Tibial artery (tissue), 4 donors: ENCODE data around the gene ZNF234.
A peak's percentile ranks its signal among the peaks of the same experiment; 100 is the strongest.
"Not testable (repeated sequence)": the region's sequence is repeated elsewhere in the genome, so short reads cannot be mapped to it uniquely, and the experiment has no call there.

Experiments used
- DNase-seq, 2 donors: peaks; one replicate each; pipeline ENCODE4 v3.0.0-alpha.2; 2019
- H3K27ac ChIP-seq, 2 donors: fragments of 200-600 bp; sonication (generic) in 1 of 2; 1 replicate in 1 of 2; 2 replicates in 1 of 2; pipeline ENCODE4 v1.5.1; 2018 to 2019; ENCODE audit warnings: mild to moderate bottlenecking in 1 of 2
- H3K27me3 ChIP-seq, 2 donors: fragments of 200-600 bp; sonication (generic) in 1 of 2; one replicate each; pipeline versions ENCODE4 v1.5.1 to v1.6.0; 2016 to 2019
- H3K36me3 ChIP-seq, 3 donors: fragments of 200-600 bp; sonication (generic) in 2 of 3; one replicate each; pipeline ENCODE4 v1.5.1; 2016 to 2019; ENCODE audit warnings: mild to moderate bottlenecking in 2 of 3
- H3K4me1 ChIP-seq, 4 donors: fragments of 200-600 bp; sonication (generic) in 2 of 4; 1 replicate in 3 of 4; 2 replicates in 1 of 4; pipeline ENCODE4 v1.5.1; 2016 to 2019
- H3K4me3 ChIP-seq, 2 donors: fragments of 200-600 bp; sonication (generic) in 1 of 2; 1 replicate in 1 of 2; 2 replicates in 1 of 2; pipeline ENCODE4 v1.5.1; 2018 to 2019; ENCODE audit warnings: mild to moderate bottlenecking in 2 of 2
- H3K9me3 ChIP-seq, 3 donors: fragments of 200-600 bp; sonication (generic) in 1 of 3; one replicate each; pipeline ENCODE4 v1.5.1; 2016 to 2019
- intact Hi-C: fragments of 100-400 bp; cut with DNase I; formaldehyde crosslinking; loops from one replicate; pipeline ENCODE4 v1.15.0; 2023; ENCODE audit warnings: low total_unique reads
- TF ChIP-seq, protein P1 (sequence below), 2 experiments: fragments of 200-600 bp in 1 of 2; fragments of 450-650 bp in 1 of 2; IDR thresholded peaks; one replicate each; pipeline ENCODE4 v1.5.1; 2017 to 2019; ENCODE audit warnings: antibody characterized with exemption in 2 of 2, mild to moderate bottlenecking in 1 of 2, moderate library complexity in 1 of 2

The ZNF234 gene

DNA sequence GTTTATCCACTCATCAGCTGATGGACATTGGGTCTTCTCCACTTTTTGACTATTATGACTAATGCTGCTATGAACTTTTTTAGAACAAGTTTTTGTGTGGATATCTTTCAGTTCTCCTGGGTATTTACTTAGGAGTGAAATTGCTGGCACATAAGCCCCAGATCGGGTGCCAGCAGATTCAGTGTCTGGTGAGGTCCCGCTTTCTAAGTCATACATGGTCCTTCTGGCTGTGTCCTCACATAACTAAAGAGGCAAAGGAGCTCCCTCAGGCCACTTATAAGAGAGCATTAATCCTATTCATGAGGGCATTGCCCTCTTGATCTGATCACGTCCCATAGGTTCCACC is 22.9 kb downstream of the ZNF234 start:
- peaks cover 31 to 34% (median 33%) of the 10 kb centered on the region in 3 donors for H3K36me3 ChIP-seq
- H3K27me3 ChIP-seq, result no peaks in the 10 kb centered on the region
- TF ChIP-seq, protein P1, sequence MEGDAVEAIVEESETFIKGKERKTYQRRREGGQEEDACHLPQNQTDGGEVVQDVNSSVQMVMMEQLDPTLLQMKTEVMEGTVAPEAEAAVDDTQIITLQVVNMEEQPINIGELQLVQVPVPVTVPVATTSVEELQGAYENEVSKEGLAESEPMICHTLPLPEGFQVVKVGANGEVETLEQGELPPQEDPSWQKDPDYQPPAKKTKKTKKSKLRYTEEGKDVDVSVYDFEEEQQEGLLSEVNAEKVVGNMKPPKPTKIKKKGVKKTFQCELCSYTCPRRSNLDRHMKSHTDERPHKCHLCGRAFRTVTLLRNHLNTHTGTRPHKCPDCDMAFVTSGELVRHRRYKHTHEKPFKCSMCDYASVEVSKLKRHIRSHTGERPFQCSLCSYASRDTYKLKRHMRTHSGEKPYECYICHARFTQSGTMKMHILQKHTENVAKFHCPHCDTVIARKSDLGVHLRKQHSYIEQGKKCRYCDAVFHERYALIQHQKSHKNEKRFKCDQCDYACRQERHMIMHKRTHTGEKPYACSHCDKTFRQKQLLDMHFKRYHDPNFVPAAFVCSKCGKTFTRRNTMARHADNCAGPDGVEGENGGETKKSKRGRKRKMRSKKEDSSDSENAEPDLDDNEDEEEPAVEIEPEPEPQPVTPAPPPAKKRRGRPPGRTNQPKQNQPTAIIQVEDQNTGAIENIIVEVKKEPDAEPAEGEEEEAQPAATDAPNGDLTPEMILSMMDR (IDR thresholded peaks at IDR 0.05), result no peak
- H3K27ac ChIP-seq, result peak overlapping the region; percentile 86
- intact Hi-C loops, result loop anchor here (10.0 kb wide), 1 partner anchor 49 kb away; the partner anchor contains the start of gene ZNF225
- no peak for DNase-seq
- peaks cover 0 to 10% (median 8%) of the 10 kb centered on the region in 4 donors for H3K4me1 ChIP-seq
- peak overlapping the region; percentile 66 to 75 for H3K4me3 ChIP-seq
- H3K9me3 ChIP-seq, result peaks cover 0 to 66% (median 31%) of the 10 kb centered on the region in 3 donors

DNA sequence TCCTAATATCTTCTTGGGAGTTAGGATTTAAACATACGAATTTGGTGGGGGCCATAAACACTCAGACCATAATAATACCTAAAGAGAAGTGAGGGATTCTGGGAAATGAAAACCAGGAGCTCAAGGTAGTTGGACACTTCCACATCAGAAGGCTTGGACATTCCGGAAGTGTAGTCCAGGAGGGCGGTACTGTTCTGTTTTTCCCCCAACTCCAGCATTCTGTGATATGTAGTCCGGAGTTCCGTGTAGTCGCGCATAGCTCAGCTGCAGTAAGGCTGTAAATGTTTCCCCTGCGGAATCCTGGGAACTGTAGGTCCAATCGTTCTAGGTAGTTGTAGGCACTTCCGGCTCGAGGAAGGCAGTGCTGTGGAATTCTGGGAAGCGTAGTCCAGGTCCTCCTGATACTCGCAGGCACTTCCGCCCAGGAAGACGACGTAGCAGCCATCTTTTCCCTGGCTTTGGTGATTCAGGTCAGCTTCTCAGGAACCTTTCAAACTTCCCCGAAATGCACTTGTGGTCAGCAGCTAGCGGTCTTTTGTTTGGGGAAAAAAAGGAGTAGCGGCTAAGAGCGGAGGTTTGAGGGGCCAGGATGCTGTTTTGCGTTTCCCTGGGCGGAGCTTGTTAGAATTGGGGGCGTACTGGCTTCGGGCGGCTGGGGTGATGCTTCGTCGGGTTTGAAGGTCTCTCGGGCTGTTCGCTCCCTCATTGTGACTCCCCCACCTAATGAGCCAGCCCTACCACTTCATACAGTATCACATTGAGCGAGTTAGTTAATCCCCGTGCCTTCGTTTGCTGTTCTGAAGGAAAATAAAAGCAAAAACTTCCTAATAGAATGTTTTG is 23.5 kb downstream of the ZNF234 start, which contains the start of gene ZNF226:
Gene ZNF226, plus strand, starts transcription at position 428 of the 840 bp plus-strand sequence. CDS start 4,981 bp downstream, outside the sequence.
- H3K4me1 ChIP-seq, result peaks cover 0 to 10% (median 8%) of the 10 kb centered on the region in 4 donors
- H3K9me3 ChIP-seq, result peaks cover 0 to 66% (median 31%) of the 10 kb centered on the region in 3 donors
- peak within 1 kb of the TSS; percentile 86 for H3K27ac ChIP-seq
- DNase-seq, result peak; percentile 94 to 95
- TF ChIP-seq, protein P1 (IDR thresholded peaks at IDR 0.05), result no peak
- peak within 1 kb of the TSS; percentile 66 to 75 for H3K4me3 ChIP-seq
- peaks cover 37 to 40% (median 39%) of the 10 kb centered on the region in 3 donors for H3K36me3 ChIP-seq
- intact Hi-C loops, result loop anchor here (5.0 to 10.0 kb wide), 2 partner anchors 42 to 50 kb away; partner anchors contain the start of gene ZNF225
- no peaks in the 10 kb centered on the region for H3K27me3 ChIP-seq

DNA sequence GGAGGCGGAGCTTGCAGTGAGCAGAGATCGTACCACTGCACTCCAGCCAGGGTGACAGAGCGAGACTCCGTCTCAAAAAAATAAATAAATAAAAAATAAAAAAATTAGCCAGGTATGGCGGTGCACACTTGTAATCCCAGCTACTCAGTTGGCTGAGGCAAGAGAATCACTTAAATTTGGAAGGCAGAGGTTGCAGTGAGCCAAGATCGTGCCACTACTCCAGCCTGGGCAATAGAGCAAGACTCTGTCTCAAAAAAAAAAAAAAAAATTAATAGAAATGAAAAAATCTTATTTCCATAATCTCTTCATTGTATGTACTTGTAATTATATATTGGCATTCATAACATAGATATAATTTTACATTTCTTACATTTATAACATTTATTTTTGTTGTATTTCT is 29.3 kb downstream of the ZNF234 start:
- peaks cover under 1 to 88% (median 59%) of the 10 kb centered on the region in 3 donors for H3K9me3 ChIP-seq
- intact Hi-C loops, result not testable (repeated sequence)

DNA sequence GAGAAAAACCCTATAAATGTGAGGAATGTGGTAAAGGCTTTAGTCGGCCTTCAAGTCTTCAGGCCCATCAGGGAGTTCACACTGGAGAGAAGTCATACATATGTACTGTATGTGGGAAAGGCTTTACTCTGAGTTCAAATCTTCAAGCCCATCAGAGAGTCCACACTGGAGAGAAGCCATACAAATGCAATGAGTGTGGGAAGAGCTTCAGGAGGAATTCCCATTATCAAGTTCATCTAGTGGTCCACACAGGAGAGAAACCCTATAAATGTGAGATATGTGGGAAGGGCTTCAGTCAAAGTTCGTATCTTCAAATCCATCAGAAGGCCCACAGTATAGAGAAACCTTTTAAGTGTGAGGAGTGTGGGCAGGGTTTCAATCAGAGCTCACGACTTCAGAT is 35.2 kb downstream of the ZNF234 start:
- TF ChIP-seq, protein P1 (IDR thresholded peaks at IDR 0.05), result no peak
- no peaks in the 10 kb centered on the region for H3K4me1 ChIP-seq
- H3K36me3 ChIP-seq, result peaks cover 57 to 83% (median 62%) of the 10 kb centered on the region in 3 donors
- no peak overlapping the region for H3K27ac ChIP-seq
- H3K9me3 ChIP-seq, result peaks cover 11 to 100% (median 98%) of the 10 kb centered on the region in 3 donors
- no peaks in the 10 kb centered on the region for H3K27me3 ChIP-seq
- DNase-seq, result no peak
- intact Hi-C loops, result no loop called here
- no peak overlapping the region for H3K4me3 ChIP-seq

More for the DNA sequence above, 29.3 kb downstream of the ZNF234 start:
- peaks cover 95 to 97% (median 96%) of the 10 kb centered on the region in 3 donors for H3K36me3 ChIP-seq
- not testable (repeated sequence) for H3K27ac ChIP-seq, H3K4me1 ChIP-seq, H3K4me3 ChIP-seq, H3K27me3 ChIP-seq, DNase-seq

DNA sequence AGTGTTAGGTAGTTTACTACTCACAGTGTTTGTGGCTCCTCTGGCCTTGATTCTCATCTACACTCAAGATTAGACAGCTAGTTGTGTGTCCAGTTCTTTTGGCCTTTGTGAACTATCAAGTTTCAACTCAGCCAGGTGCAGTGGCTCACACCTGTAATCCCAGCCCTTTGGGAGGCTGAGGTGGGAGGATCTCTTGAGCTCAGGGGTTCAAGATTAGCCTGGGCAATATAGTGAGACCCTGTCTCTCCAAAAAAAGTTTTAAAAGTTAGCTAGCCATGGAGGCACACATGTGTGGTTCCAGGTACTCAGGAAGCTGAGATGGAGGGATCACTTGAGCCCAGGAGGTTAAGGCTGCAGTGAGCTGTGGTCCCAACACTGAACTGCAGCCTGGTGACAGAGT is 39.6 kb downstream of the ZNF234 start:
- intact Hi-C loops, result no loop called here
- Histone ChIP-seq H3K4me1 (no peaks in the 10 kb centered on the region), H3K36me3 (peaks cover 13 to 44% (median 19%) of the 10 kb centered on the region in 3 donors), H3K9me3 (peaks cover 22 to 99% (median 90%) of the 10 kb centered on the region in 3 donors), H3K4me3 (no peak overlapping the region), H3K27ac (no peak overlapping the region), H3K27me3 (no peaks in the 10 kb centered on the region)
- no peak for DNase-seq
- TF ChIP-seq, protein P1 (IDR thresholded peaks at IDR 0.05), result no peak

DNA sequence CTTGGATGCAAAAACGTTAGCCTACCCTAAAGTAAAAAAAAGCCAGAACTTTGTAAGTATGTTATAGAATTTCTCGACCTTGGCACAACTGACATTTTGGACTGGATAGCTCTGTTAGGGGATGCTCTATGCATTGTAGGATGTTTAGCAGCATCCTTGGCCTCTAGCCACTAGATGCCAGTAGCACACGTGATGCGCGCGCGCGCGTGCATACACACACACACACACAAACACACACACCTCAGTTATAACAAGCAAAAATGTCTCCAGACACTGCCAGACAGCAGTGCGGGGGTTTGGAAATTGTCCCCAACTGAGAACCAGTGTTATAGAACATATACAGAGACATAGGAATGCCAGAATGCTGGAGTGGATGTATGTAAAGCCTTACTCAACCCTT is 40.8 kb downstream of the ZNF234 start:
- TF ChIP-seq, protein P1 (IDR thresholded peaks at IDR 0.05), result no peak
- DNase-seq, result no peak
- peaks cover 16 to 99% (median 79%) of the 10 kb centered on the region in 3 donors for H3K9me3 ChIP-seq
- no peaks in the 10 kb centered on the region for H3K27me3 ChIP-seq
- no peak overlapping the region for H3K27ac ChIP-seq
- H3K4me1 ChIP-seq, result no peaks in the 10 kb centered on the region
- intact Hi-C loops, result no loop called here
- H3K4me3 ChIP-seq, result no peak overlapping the region
- H3K36me3 ChIP-seq, result peaks cover 1 to 33% (median 7%) of the 10 kb centered on the region in 3 donors
